ENCODE data around the gene SLC25A43.
A peak's percentile ranks its signal among the peaks of the same experiment; 100 is the strongest.

SLC25A43 gene

GRCh38 chrX:119466970-119467369 is 67.8 kb downstream of the SLC25A43 start:
- WGBS (ENCODE audit: insufficient coverage, insufficient read length), result no CpG with 5 or more reads among the region's 3 CpGs
- DNase-seq (ENCODE audit: low read depth, low spot score), result no peak
- H3K4me3 ChIP-seq (ENCODE audit: low read length), result no peak overlapping the region
- H3K27me3 ChIP-seq (ENCODE audit: control insufficient read depth, insufficient read depth, low read length), result no peaks in the 10 kb centered on the region
- H3K27ac ChIP-seq (ENCODE audit: low read length), result no peak overlapping the region
- peaks cover 8% of the 10 kb centered on the region for H3K36me3 ChIP-seq (ENCODE audit: control insufficient read depth, insufficient read depth, low read length)
- H3K4me1 ChIP-seq (ENCODE audit: control insufficient read depth, insufficient read depth, low read length), result no peaks in the 10 kb centered on the region
- no peaks in the 10 kb centered on the region for H3K9me3 ChIP-seq (ENCODE audit: control insufficient read depth, insufficient read depth, low read length)

GRCh38 chrX:119467433-119467832 is 68.3 kb downstream of the SLC25A43 start:
- H3K4me1 ChIP-seq (ENCODE audit: control insufficient read depth, insufficient read depth, low read length), result no peaks in the 10 kb centered on the region
- H3K4me3 ChIP-seq (ENCODE audit: low read length), result no peak overlapping the region
- H3K9me3 ChIP-seq (ENCODE audit: control insufficient read depth, insufficient read depth, low read length), result no peaks in the 10 kb centered on the region
- no peaks in the 10 kb centered on the region for H3K27me3 ChIP-seq (ENCODE audit: control insufficient read depth, insufficient read depth, low read length)
- WGBS (ENCODE audit: insufficient coverage, insufficient read length), result no CpG with 5 or more reads among the region's 6 CpGs
- no peak for DNase-seq (ENCODE audit: low read depth, low spot score)
- H3K36me3 ChIP-seq (ENCODE audit: control insufficient read depth, insufficient read depth, low read length), result peaks cover 8% of the 10 kb centered on the region
- no peak overlapping the region for H3K27ac ChIP-seq (ENCODE audit: low read length)

DNA sequence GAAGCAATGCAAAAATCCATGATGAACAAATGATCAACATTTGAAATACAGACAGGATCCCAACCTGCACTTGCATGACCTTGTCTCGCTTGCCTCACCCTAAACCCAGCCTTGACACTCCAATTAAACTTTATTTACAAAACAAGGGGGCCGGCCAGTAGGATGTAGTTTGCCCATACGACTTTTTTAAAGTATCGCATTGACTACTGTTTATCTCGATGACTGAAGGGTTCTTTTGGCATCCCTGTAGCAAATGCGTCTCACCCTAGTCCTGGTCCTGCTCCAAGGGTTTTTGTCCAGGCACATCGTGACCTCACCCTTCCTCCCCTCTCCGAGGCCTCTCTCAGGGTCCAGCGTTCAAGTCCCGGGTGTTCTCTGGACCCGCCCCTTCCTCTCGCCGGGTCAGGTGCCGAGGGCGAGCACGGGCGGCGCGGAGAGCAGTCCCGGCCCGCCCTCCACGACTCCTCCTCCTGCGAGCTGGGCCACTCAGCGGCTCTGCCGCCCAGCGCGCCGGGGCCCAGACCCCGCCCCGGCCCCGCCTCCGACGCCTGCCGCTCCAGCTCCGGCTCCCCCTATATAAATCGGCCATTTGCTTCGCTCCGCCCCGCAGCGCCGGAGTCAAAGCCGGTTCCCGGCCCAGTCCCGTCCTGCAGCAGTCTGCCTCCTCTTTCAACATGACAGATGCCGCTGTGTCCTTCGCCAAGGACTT is 68.9 kb downstream of the SLC25A43 start, which contains the start of gene SLC25A5:
Gene SLC25A5 (plus strand): TSS at position 603 of the 709 bp plus-strand sequence. CDS start 72 bp downstream, at position 675.
- H3K4me1 ChIP-seq (ENCODE audit: control insufficient read depth, insufficient read depth, low read length), result no peaks in the 10 kb centered on the region
- H3K36me3 ChIP-seq (ENCODE audit: control insufficient read depth, insufficient read depth, low read length), result peaks cover 8% of the 10 kb centered on the region
- H3K4me3 ChIP-seq (ENCODE audit: low read length), result peak within 1 kb of the TSS; percentile 87
- no peak within 1 kb of the TSS for H3K27ac ChIP-seq (ENCODE audit: low read length)
- H3K9me3 ChIP-seq (ENCODE audit: control insufficient read depth, insufficient read depth, low read length), result no peaks in the 10 kb centered on the region
- peak; percentile 41 for DNase-seq (ENCODE audit: low read depth, low spot score)
- H3K27me3 ChIP-seq (ENCODE audit: control insufficient read depth, insufficient read depth, low read length), result no peaks in the 10 kb centered on the region
- WGBS (ENCODE audit: insufficient coverage, insufficient read length), result no CpG with 5 or more reads among the region's 46 CpGs

DNA sequence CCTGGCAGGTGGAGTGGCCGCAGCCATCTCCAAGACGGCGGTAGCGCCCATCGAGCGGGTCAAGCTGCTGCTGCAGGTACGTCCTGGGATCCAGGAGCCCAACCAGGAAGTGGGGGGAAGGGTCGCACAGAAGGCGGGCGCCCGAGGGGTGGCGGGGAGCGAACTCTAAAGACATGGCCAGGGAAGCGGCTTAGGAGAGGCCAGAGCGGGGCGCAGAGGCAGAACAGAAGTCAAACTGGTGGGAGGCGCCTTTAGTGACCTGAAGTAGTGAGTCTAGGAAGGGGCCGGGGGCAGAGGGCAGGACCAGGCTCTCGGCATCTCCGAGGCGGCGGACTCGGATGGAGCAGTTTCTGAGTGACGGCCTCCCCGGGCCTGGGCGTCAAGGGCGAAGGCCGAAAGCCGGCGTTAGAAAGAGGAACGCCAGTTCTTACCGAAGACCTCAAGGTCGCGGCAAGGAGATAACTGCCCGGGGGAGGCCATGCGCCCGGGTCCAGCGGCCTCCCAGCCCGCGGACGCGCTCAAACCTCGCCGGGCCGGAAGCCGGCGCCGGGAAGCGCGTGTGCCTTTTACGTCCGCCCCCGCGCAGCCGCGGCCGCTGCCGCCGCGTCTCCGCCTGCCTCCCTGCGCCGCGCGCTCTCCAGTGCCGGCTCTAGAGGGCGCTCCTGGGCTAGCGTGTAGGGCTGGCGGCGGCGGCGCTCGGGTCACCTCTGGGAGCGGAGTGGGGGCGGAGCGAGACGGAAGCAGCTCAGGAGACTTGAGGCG is 69.6 kb downstream of the SLC25A43 start:
- WGBS (ENCODE audit: insufficient coverage, insufficient read length), result no CpG with 5 or more reads among the region's 78 CpGs
- H3K36me3 ChIP-seq (ENCODE audit: control insufficient read depth, insufficient read depth, low read length), result peaks cover 8% of the 10 kb centered on the region
- H3K9me3 ChIP-seq (ENCODE audit: control insufficient read depth, insufficient read depth, low read length), result no peaks in the 10 kb centered on the region
- no peak overlapping the region for H3K27ac ChIP-seq (ENCODE audit: low read length)
- DNase-seq (ENCODE audit: low read depth, low spot score), result no peak
- no peaks in the 10 kb centered on the region for H3K4me1 ChIP-seq (ENCODE audit: control insufficient read depth, insufficient read depth, low read length)
- H3K4me3 ChIP-seq (ENCODE audit: low read length), result peak overlapping the region; percentile 87
- no peaks in the 10 kb centered on the region for H3K27me3 ChIP-seq (ENCODE audit: control insufficient read depth, insufficient read depth, low read length)

- DNase-seq (ENCODE audit: low read depth, low spot score), result no peak
- Histone ChIP-seq H3K4me3 (ENCODE audit: low read length) (peak overlapping the region; percentile 87), H3K27ac (ENCODE audit: low read length) (no peak overlapping the region), H3K27me3 (ENCODE audit: control insufficient read depth, insufficient read depth, low read length) (no peaks in the 10 kb centered on the region), H3K9me3 (ENCODE audit: control insufficient read depth, insufficient read depth, low read length) (no peaks in the 10 kb centered on the region), H3K36me3 (ENCODE audit: control insufficient read depth, insufficient read depth, low read length) (peaks cover 8% of the 10 kb centered on the region), H3K4me1 (ENCODE audit: control insufficient read depth, insufficient read depth, low read length) (no peaks in the 10 kb centered on the region)
- WGBS (ENCODE audit: insufficient coverage, insufficient read length), result no CpG with 5 or more reads among the region's 8 CpGs
Observed at GRCh38 chrX:119469313-119469635, 70.1 kb downstream of the SLC25A43 start.

GRCh38 chrX:119474615-119475388 is 75.7 kb downstream of the SLC25A43 start:
- Histone ChIP-seq H3K4me3 (ENCODE audit: low read length) (no peak overlapping the region), H3K36me3 (ENCODE audit: control insufficient read depth, insufficient read depth, low read length) (peaks cover 8% of the 10 kb centered on the region), H3K27ac (ENCODE audit: low read length) (no peak overlapping the region), H3K4me1 (ENCODE audit: control insufficient read depth, insufficient read depth, low read length) (no peaks in the 10 kb centered on the region), H3K27me3 (ENCODE audit: control insufficient read depth, insufficient read depth, low read length) (no peaks in the 10 kb centered on the region), H3K9me3 (ENCODE audit: control insufficient read depth, insufficient read depth, low read length) (no peaks in the 10 kb centered on the region)
- no peak for DNase-seq (ENCODE audit: low read depth, low spot score)
- WGBS (ENCODE audit: insufficient coverage, insufficient read length), result no CpG with 5 or more reads among the region's 23 CpGs

DNA sequence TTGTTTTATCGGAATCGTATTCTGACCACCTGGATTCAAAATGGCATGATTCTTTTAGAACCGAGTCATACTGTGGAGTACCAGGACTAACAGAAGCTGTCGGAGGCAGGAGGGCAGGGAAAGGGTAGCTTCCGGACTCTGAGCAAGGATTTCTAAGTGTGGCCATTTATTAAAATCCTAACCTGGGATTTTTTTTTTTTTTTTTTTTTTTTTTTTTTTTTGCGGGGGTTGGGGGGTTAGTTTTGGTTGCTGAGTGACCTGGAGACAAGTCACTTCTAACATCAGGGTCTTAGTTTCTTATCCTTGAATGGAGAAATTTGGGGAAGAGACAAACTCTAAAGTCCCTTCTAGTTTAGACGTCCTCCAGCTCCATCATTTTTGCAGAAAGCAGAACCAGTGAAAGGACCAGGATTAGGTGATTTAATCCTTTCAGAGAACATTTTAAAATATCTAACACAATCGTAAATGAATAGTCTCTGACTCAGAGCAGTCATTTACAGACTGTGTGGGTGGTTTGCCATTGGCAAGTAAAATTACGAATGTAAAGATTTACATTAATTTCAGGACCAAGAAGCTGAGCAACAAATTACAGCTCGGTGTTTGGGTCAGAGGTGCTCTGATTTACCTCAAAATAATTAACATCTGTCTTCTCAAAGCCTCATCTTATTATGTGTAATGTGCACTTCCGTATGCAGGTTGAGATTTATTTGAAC is 76.4 kb downstream of the SLC25A43 start:
- H3K36me3 ChIP-seq (ENCODE audit: control insufficient read depth, insufficient read depth, low read length), result peaks cover 3% of the 10 kb centered on the region
- H3K4me3 ChIP-seq (ENCODE audit: low read length), result no peak overlapping the region
- DNase-seq (ENCODE audit: low read depth, low spot score), result no peak
- no peaks in the 10 kb centered on the region for H3K4me1 ChIP-seq (ENCODE audit: control insufficient read depth, insufficient read depth, low read length)
- no peaks in the 10 kb centered on the region for H3K9me3 ChIP-seq (ENCODE audit: control insufficient read depth, insufficient read depth, low read length)
- H3K27ac ChIP-seq (ENCODE audit: low read length), result no peak overlapping the region
- no CpG with 5 or more reads among the region's 11 CpGs for WGBS (ENCODE audit: insufficient coverage, insufficient read length)
- H3K27me3 ChIP-seq (ENCODE audit: control insufficient read depth, insufficient read depth, low read length), result no peaks in the 10 kb centered on the region

DNA sequence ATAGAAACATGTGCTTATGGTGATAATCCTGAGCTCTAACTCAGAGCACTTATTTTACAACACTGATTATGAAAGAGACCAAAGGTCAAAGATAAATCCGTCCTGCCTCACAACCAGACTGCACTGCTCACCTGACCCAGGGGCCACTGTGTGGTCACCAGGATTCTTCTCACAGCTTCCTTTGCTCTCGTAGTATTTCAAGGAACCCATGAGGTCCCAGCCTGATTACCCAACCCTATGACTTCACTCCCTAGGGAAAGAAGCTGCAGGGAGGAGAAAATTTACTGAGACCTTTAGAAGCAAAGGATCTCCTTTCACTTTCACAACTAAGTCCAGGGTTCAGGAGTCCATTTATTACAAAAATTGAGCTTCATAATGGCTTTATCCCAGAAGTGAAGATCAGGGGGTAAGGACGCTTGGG is 78.7 kb downstream of the SLC25A43 start:
- no peaks in the 10 kb centered on the region for H3K9me3 ChIP-seq (ENCODE audit: control insufficient read depth, insufficient read depth, low read length)
- no peak for DNase-seq (ENCODE audit: low read depth, low spot score)
- no peak overlapping the region for H3K4me3 ChIP-seq (ENCODE audit: low read length)
- H3K4me1 ChIP-seq (ENCODE audit: control insufficient read depth, insufficient read depth, low read length), result no peaks in the 10 kb centered on the region
- H3K27ac ChIP-seq (ENCODE audit: low read length), result no peak overlapping the region
- H3K36me3 ChIP-seq (ENCODE audit: control insufficient read depth, insufficient read depth, low read length), result no peaks in the 10 kb centered on the region
- no peaks in the 10 kb centered on the region for H3K27me3 ChIP-seq (ENCODE audit: control insufficient read depth, insufficient read depth, low read length)
- WGBS (ENCODE audit: insufficient coverage, insufficient read length), result no CpG with 5 or more reads among the region's 3 CpGs

- no peaks in the 10 kb centered on the region for H3K27me3 ChIP-seq (ENCODE audit: control insufficient read depth, insufficient read depth, low read length)
- no peaks in the 10 kb centered on the region for H3K36me3 ChIP-seq (ENCODE audit: control insufficient read depth, insufficient read depth, low read length)
- no peak overlapping the region for H3K4me3 ChIP-seq (ENCODE audit: low read length)
- H3K9me3 ChIP-seq (ENCODE audit: control insufficient read depth, insufficient read depth, low read length), result no peaks in the 10 kb centered on the region
- H3K27ac ChIP-seq (ENCODE audit: low read length), result no peak overlapping the region
- DNase-seq (ENCODE audit: low read depth, low spot score), result no peak
- WGBS (ENCODE audit: insufficient coverage, insufficient read length), result no CpG with 5 or more reads among the region's 4 CpGs
- peaks cover 3% of the 10 kb centered on the region; the same call in 1 of the 2 replicates for H3K4me1 ChIP-seq (ENCODE audit: control insufficient read depth, insufficient read depth, low read length)
Observed at GRCh38 chrX:119478504-119478903, 79.4 kb downstream of the SLC25A43 start.

DNA sequence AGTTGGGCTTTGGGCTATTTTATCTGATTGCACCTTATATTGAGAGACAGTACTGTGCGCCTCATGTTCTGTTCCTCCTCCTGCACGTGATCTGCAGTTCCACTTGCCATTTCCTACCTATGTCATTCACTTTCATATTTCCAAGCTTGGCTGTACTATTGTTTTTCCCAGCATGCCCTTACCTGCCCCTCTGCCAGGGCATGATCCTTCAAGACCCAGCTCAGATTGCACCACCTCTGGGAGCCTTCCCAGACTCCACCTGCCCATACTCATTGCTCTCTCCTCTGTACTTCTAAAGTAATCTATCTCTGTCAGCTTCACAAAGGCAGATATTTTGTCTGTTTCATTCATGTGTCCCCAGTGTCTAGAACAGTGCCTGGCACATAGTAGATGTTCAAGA is 80.7 kb downstream of the SLC25A43 start:
- no peak overlapping the region for H3K27ac ChIP-seq (ENCODE audit: low read length)
- no peaks in the 10 kb centered on the region for H3K9me3 ChIP-seq (ENCODE audit: control insufficient read depth, insufficient read depth, low read length)
- H3K27me3 ChIP-seq (ENCODE audit: control insufficient read depth, insufficient read depth, low read length), result no peaks in the 10 kb centered on the region
- H3K4me3 ChIP-seq (ENCODE audit: low read length), result no peak overlapping the region
- no peaks in the 10 kb centered on the region for H3K36me3 ChIP-seq (ENCODE audit: control insufficient read depth, insufficient read depth, low read length)
- DNase-seq (ENCODE audit: low read depth, low spot score), result no peak
- no CpG with 5 or more reads among the region's 2 CpGs for WGBS (ENCODE audit: insufficient coverage, insufficient read length)
- H3K4me1 ChIP-seq (ENCODE audit: control insufficient read depth, insufficient read depth, low read length), result peaks cover 3% of the 10 kb centered on the region; the same call in 1 of the 2 replicates

All from iPS DF 6.9 (cell line).